OCI-LY7 (cell line): ENCODE data around the gene ABCD1. TPM values are rescaled to one million over a fixed set of nuclear protein-coding genes. Genes with fewer than 3 reads are reported as not detected.

Source experiments
- BruUV-seq: library from RNA; stranded (reverse); fragments of 400-500 nt; replicated peaks from 2 replicates; lab custom pipeline; 2021; lab: Mats Ljungman, UMichigan
- CTCF ChIA-PET: fragments of 300-600 bp; sonication (Branson Sonifier 250); formaldehyde crosslinking; loops from one replicate; lab custom pipeline; 2022; ENCODE audit warnings: antibody characterized with exemption; ENCODE audit not compliant: unreplicated experiment; lab: Charles Lee
- POLR2A ChIA-PET: fragments of 300-600 bp; sonication (Branson Sonifier 250); formaldehyde crosslinking; loops from one replicate; lab custom pipeline; 2022; ENCODE audit warnings: antibody characterized with exemption; lab: Charles Lee
- DNase-seq: peaks from one replicate; pipeline ENCODE4 v3.0.0-alpha.2; 2015; ENCODE audit warnings: low spot score
- H2AFZ ChIP-seq: fragments of 200-600 bp; sonication (generic), shearing (Covaris generic); 2 replicates; pipeline ENCODE4 v1.6.1; 2014; ENCODE audit warnings: mild to moderate bottlenecking, antibody characterized with exemption, low read length, moderate library complexity
- H3K27ac ChIP-seq: fragments of 200-600 bp; sonication (generic); 2 replicates; pipeline ENCODE4 v1.5.1; 2014; ENCODE audit warnings: mixed run types, low read depth, mild to moderate bottlenecking, moderate library complexity, low read length, inconsistent platforms; ENCODE audit not compliant: poor library complexity, severe bottlenecking
- H3K36me3 ChIP-seq: fragments of 200-600 bp; sonication (generic); 2 replicates; pipeline ENCODE4 v1.6.1; 2014; ENCODE audit warnings: mild to moderate bottlenecking, antibody characterized with exemption, low read length, moderate library complexity, mixed read lengths; ENCODE audit not compliant: insufficient read depth
- H3K4me1 ChIP-seq: fragments of 200-600 bp; sonication (generic); 2 replicates; pipeline ENCODE4 v1.5.1; 2014; ENCODE audit warnings: mild to moderate bottlenecking, low read length; ENCODE audit not compliant: insufficient read depth, poor library complexity, severe bottlenecking
- H3K4me2 ChIP-seq: fragments of 200-600 bp; sonication (generic); 2 replicates; pipeline ENCODE4 v1.6.1; 2014; ENCODE audit warnings: mild to moderate bottlenecking, low read length
- H3K4me3 ChIP-seq: fragments of 200-600 bp; sonication (generic); 2 replicates; pipeline ENCODE4 v1.5.1; 2014; ENCODE audit warnings: mild to moderate bottlenecking, low read depth, low read length; ENCODE audit not compliant: poor library complexity, severe bottlenecking
- H3K79me2 ChIP-seq: fragments of 200-600 bp; sonication (generic); 2 replicates; pipeline ENCODE4 v1.6.1; 2016; ENCODE audit warnings: low read depth, mild to moderate bottlenecking, low read length, moderate library complexity, mixed read lengths; ENCODE audit not compliant: insufficient read depth
- H3K9me2 ChIP-seq: fragments of 200-600 bp; sonication (generic); 2 replicates; pipeline ENCODE4 v1.6.1; 2016; ENCODE audit warnings: mild to moderate bottlenecking, low read length, mixed read lengths; ENCODE audit not compliant: insufficient read depth
- H3K9me3 ChIP-seq: fragments of 200-600 bp; sonication (generic); 2 replicates; pipeline ENCODE4 v1.6.1; 2014; ENCODE audit warnings: mild to moderate bottlenecking, mixed run types, low read length, mixed read lengths
- H4K20me1 ChIP-seq: fragments of 200-600 bp; sonication (generic); 2 replicates; pipeline ENCODE4 v1.6.1; 2014; ENCODE audit warnings: mild to moderate bottlenecking, antibody characterized with exemption, low read length, moderate library complexity, mixed read lengths; ENCODE audit not compliant: insufficient read depth
- EZH2phosphoT487 ChIP-seq: fragments of 200-600 bp; sonication (generic); IDR thresholded peaks from 2 replicates; pipeline ENCODE4 v1.6.1; 2018; ENCODE audit warnings: low read depth, borderline replicate concordance, mild to moderate bottlenecking, mixed run types, antibody characterized with exemption, low read length, moderate library complexity, mixed read lengths
- intact Hi-C: fragments of 100-400 bp; cut with micrococcal nuclease; formaldehyde crosslinking; loops from one replicate; pipeline ENCODE4 v1.10.0; 2022; ENCODE audit not compliant: unreplicated experiment
- total RNA-seq, 2 experiments: library from RNA; depleted of rRNA in 1 of 2; stranded (reverse); fragments of >200 nt in 1 of 2; shearing (Covaris generic) in 1 of 2; gene quantifications; 2 replicates each; pipeline ENCODE4 v1.2.3, GENCODE V29; 2014 to 2022
- TF ChIP-seq, protein P1 (sequence below): fragments of 200-600 bp; sonication (generic); conservative IDR thresholded peaks from 2 replicates; pipeline ENCODE4 v1.5.1; 2014; ENCODE audit warnings: mild to moderate bottlenecking, antibody characterized with exemption, low read length, moderate library complexity, mixed read lengths

ABCD1 gene
- total RNA-seq, 2 experiments from 2014 or later = 6.9 to 8.8 TPM

DNA sequence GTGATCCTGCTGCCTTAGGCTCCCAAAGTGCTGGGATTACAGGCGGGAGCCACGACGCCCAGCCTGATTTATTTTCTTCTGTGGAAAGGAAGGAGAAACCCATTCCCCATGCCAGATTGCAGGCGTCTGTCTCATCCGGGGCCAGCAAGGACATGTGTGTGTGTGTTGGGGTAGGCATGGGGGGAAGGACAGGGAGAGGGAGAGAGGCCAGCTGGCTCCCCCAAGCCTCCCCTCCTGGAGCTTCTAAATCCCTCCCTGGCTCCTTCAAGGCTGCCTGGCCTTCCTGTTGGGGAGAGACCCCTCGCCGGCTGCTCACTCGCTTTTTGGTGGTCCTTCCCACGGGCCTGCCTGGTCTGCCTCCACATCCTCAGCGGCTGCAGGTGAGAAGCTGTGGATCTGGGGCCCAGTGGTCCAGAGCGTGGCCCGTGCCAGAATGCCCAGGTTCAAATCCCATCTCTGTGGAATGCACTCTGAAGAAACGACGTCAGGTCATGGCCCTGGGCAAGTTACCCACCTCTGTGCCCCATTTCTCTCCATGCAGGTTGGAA is 38.0 kb downstream of the ABCD1 start:
- H2AFZ ChIP-seq = no peak overlapping the region
- no peaks in the 10 kb centered on the region for H4K20me1 ChIP-seq
- H3K36me3 ChIP-seq = no peaks in the 10 kb centered on the region
- H3K9me3 ChIP-seq = no peaks in the 10 kb centered on the region
- CTCF ChIA-PET = no interaction called here
- no TSS peak for BruUV-seq
- H3K4me1 ChIP-seq = peaks cover 6% of the 10 kb centered on the region
- H3K9me2 ChIP-seq = no peaks in the 10 kb centered on the region
- intact Hi-C loops = loop anchor here (5.0 to 10.0 kb wide), 3 partner anchors 72 to 120 kb away; partner anchors contain the start of genes PDZD4 and SLC6A8
- TF ChIP-seq, protein P1, sequence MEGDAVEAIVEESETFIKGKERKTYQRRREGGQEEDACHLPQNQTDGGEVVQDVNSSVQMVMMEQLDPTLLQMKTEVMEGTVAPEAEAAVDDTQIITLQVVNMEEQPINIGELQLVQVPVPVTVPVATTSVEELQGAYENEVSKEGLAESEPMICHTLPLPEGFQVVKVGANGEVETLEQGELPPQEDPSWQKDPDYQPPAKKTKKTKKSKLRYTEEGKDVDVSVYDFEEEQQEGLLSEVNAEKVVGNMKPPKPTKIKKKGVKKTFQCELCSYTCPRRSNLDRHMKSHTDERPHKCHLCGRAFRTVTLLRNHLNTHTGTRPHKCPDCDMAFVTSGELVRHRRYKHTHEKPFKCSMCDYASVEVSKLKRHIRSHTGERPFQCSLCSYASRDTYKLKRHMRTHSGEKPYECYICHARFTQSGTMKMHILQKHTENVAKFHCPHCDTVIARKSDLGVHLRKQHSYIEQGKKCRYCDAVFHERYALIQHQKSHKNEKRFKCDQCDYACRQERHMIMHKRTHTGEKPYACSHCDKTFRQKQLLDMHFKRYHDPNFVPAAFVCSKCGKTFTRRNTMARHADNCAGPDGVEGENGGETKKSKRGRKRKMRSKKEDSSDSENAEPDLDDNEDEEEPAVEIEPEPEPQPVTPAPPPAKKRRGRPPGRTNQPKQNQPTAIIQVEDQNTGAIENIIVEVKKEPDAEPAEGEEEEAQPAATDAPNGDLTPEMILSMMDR = no peak
- TF ChIP-seq EZH2phosphoT487 = no peak
- no peak for DNase-seq
- H3K27ac ChIP-seq = no peak overlapping the region
- no peak overlapping the region for H3K4me3 ChIP-seq
- H3K4me2 ChIP-seq = no peak overlapping the region
- no peaks in the 10 kb centered on the region for H3K79me2 ChIP-seq
- POLR2A ChIA-PET = no interaction called here

- POLR2A ChIA-PET = no interaction called here
- Histone ChIP-seq H3K4me1 (peaks cover 6% of the 10 kb centered on the region), H3K36me3 (no peaks in the 10 kb centered on the region), H2AFZ (no peak overlapping the region), H3K27ac (no peak overlapping the region), H3K4me3 (no peak overlapping the region), H3K9me2 (no peaks in the 10 kb centered on the region), H4K20me1 (no peaks in the 10 kb centered on the region), H3K4me2 (no peak overlapping the region), H3K9me3 (no peaks in the 10 kb centered on the region), H3K79me2 (no peaks in the 10 kb centered on the region)
- CTCF ChIA-PET = no interaction called here
- intact Hi-C loops = loop anchor here (5.0 to 10.0 kb wide), 3 partner anchors 71 to 119 kb away; partner anchors contain the start of genes PDZD4 and SLC6A8
- no TSS peak for BruUV-seq
- DNase-seq = no peak
- TF ChIP-seq, protein P1 = no peak
- no peak for TF ChIP-seq EZH2phosphoT487
Measured at GRCh38 chrX:153763298-153763932, 38.8 kb downstream of the ABCD1 start.
